A549 (cell line): ENCODE results near the gene COBL.

Experiments used
- EP300 ChIP-seq, 2 experiments: fragments of >200 bp; sonication (Bioruptor Twin); formaldehyde crosslinking; IDR thresholded peaks; 2 replicates in 1 of 2; 3 replicates in 1 of 2; pipeline ENCODE4 v1.6.1; 2016 to 2017
- JUN ChIP-seq, 2 experiments: fragments of >200 bp; sonication (Bioruptor Twin); formaldehyde crosslinking; IDR thresholded peaks; 2 replicates in 1 of 2; 3 replicates in 1 of 2; pipeline ENCODE4 v1.6.1; 2016 to 2017
- POLR2A ChIP-seq: IDR thresholded peaks from 2 replicates; pipeline ENCODE4 v1.6.1; 2012; ENCODE audit warnings: mild to moderate bottlenecking, low read length
- TF ChIP-seq, protein P1 (sequence below): fragments of >200 bp; sonication (Bioruptor Twin); formaldehyde crosslinking; IDR thresholded peaks from 3 replicates; pipeline ENCODE4 v1.5.1; 2016

DNA sequence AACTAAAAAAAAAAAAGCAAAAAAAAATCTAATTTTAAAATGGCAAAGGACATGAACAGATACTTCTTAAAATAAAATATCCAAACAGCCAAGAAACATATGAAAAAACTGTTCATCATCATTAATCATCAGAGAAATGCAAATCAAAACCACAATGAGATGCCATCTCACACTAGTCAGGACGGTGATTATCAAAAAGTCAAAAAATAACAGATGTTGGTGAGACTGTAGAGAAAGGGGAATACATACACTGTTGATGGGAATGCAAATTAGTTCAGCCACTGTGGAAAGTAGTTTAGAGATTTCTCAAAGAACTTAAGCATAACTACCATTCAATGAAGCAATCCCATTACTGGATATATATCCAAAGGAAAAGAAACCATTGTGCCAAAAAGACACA, 30.2 kb downstream of the COBL start:
- no peak for TF ChIP-seq JUN (IDR thresholded peaks at IDR 0.05)
- no peak for TF ChIP-seq EP300 (IDR thresholded peaks at IDR 0.05)
- TF ChIP-seq, protein P1, sequence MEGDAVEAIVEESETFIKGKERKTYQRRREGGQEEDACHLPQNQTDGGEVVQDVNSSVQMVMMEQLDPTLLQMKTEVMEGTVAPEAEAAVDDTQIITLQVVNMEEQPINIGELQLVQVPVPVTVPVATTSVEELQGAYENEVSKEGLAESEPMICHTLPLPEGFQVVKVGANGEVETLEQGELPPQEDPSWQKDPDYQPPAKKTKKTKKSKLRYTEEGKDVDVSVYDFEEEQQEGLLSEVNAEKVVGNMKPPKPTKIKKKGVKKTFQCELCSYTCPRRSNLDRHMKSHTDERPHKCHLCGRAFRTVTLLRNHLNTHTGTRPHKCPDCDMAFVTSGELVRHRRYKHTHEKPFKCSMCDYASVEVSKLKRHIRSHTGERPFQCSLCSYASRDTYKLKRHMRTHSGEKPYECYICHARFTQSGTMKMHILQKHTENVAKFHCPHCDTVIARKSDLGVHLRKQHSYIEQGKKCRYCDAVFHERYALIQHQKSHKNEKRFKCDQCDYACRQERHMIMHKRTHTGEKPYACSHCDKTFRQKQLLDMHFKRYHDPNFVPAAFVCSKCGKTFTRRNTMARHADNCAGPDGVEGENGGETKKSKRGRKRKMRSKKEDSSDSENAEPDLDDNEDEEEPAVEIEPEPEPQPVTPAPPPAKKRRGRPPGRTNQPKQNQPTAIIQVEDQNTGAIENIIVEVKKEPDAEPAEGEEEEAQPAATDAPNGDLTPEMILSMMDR, result no peak
- TF ChIP-seq POLR2A, result no peak
